ENCODE measurements around the gene SH3PXD2A. TPM values are rescaled to one million over a fixed set of nuclear protein-coding genes. Genes with fewer than 3 reads are reported as not detected.

Gene SH3PXD2A
- total RNA-seq, 1 donor from 2014 or later, result 30.3 TPM

DNA sequence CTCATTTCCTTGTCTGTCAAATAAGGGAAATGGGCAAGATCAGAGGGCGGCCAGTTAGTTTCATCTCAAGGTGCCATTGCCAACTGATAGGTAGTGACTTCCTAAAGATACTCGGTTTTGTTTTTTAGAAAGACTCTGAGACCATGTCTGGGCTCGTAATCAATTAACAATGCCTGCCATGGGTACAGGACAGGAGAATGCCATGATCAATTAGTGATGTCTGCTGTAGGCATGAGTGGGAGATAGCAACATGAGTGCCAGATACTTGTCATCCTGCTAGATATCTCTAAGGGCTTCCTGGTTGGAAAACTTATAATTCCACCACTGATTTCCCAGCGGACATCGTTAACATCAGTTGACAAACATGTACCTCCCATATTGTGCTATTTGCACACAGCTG lies 64.8 kb downstream of the SH3PXD2A start:
- Histone ChIP-seq H3K4me3 (ENCODE audit: low read length in 3 of 3) (no peak overlapping the region), H3K9ac (ENCODE audit: low read depth in 1 of 3, low read length in 3 of 3) (no peak overlapping the region), H3K4me1 (ENCODE audit: control insufficient read depth in 3 of 3, insufficient read depth in 3 of 3, low read length in 3 of 3) (peaks cover 13 to 47% (median 44%) of the 10 kb centered on the region in 3 donors), H3K27ac (ENCODE audit: low read depth, low read length) (no peak overlapping the region), H3K9me3 (ENCODE audit: control insufficient read depth in 3 of 3, low read length in 3 of 3) (no peaks in the 10 kb centered on the region), H3K36me3 (ENCODE audit: control insufficient read depth in 3 of 3, insufficient read depth in 3 of 3, low read length in 3 of 3) (no peaks in the 10 kb centered on the region), H3K27me3 (ENCODE audit: control insufficient read depth in 3 of 3, insufficient read depth in 3 of 3, low read length in 3 of 3) (no peaks in the 10 kb centered on the region)

DNA sequence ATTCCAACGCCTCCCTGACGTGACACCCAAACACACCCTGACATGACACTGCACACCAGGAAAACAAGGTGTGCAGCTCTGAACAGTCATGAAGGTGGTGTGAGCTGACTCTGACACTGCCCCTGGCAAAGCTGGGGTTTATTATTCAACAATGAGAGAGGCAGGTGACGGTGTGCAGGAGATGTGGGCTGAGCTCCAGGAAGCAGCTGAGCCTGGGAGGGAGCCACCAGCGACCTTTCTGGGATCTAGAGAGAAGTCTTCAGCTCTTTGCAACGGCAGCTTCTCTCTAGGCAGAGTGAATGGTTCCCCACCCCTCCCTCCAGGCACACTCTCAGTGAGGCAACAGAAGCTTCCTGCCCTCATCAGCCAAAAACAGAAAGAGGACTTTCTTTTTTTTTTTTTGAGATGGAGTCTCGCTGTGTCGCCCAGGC lies 65.6 kb downstream of the SH3PXD2A start:
- peaks cover 19 to 54% (median 51%) of the 10 kb centered on the region in 3 donors for H3K4me1 ChIP-seq (ENCODE audit: control insufficient read depth in 3 of 3, insufficient read depth in 3 of 3, low read length in 3 of 3)
- no peaks in the 10 kb centered on the region for H3K27me3 ChIP-seq (ENCODE audit: control insufficient read depth in 3 of 3, insufficient read depth in 3 of 3, low read length in 3 of 3)
- no peaks in the 10 kb centered on the region for H3K36me3 ChIP-seq (ENCODE audit: control insufficient read depth in 3 of 3, insufficient read depth in 3 of 3, low read length in 3 of 3)

GRCh38 chr10:103789161-103789560 lies 66.2 kb downstream of the SH3PXD2A start:
- Histone ChIP-seq H3K27me3 (ENCODE audit: control insufficient read depth in 3 of 3, insufficient read depth in 3 of 3, low read length in 3 of 3) (no peaks in the 10 kb centered on the region), H3K4me1 (ENCODE audit: control insufficient read depth in 3 of 3, insufficient read depth in 3 of 3, low read length in 3 of 3) (peaks cover 14 to 54% (median 51%) of the 10 kb centered on the region in 3 donors), H3K9me3 (ENCODE audit: control insufficient read depth in 3 of 3, low read length in 3 of 3) (no peaks in the 10 kb centered on the region), H3K36me3 (ENCODE audit: control insufficient read depth in 3 of 3, insufficient read depth in 3 of 3, low read length in 3 of 3) (no peaks in the 10 kb centered on the region), H3K27ac (ENCODE audit: low read depth, low read length) (no peak overlapping the region), H3K9ac (ENCODE audit: low read depth in 1 of 3, low read length in 3 of 3) (peak overlapping the region in 1 of 3 donors; percentile 40), H3K4me3 (ENCODE audit: low read length in 3 of 3) (no peak overlapping the region)

More for the DNA sequence above, 65.6 kb downstream of the SH3PXD2A start:
- Histone ChIP-seq H3K27ac (ENCODE audit: low read depth, low read length) (no peak overlapping the region), H3K9me3 (ENCODE audit: control insufficient read depth in 3 of 3, low read length in 3 of 3) (no peaks in the 10 kb centered on the region), H3K9ac (ENCODE audit: low read depth in 1 of 3, low read length in 3 of 3) (peak overlapping the region in 1 of 3 donors; percentile 8), H3K4me3 (ENCODE audit: low read length in 3 of 3) (no peak overlapping the region)

- Histone ChIP-seq H3K4me1 (ENCODE audit: control insufficient read depth in 3 of 3, insufficient read depth in 3 of 3, low read length in 3 of 3) (peaks cover 21 to 57% (median 54%) of the 10 kb centered on the region in 3 donors), H3K9ac (ENCODE audit: low read depth in 1 of 3, low read length in 3 of 3) (no peak overlapping the region), H3K4me3 (ENCODE audit: low read length in 3 of 3) (no peak overlapping the region), H3K36me3 (ENCODE audit: control insufficient read depth in 3 of 3, insufficient read depth in 3 of 3, low read length in 3 of 3) (no peaks in the 10 kb centered on the region), H3K27me3 (ENCODE audit: control insufficient read depth in 3 of 3, insufficient read depth in 3 of 3, low read length in 3 of 3) (no peaks in the 10 kb centered on the region), H3K27ac (ENCODE audit: low read depth, low read length) (no peak overlapping the region), H3K9me3 (ENCODE audit: control insufficient read depth in 3 of 3, low read length in 3 of 3) (no peaks in the 10 kb centered on the region)
Observed at GRCh38 chr10:103787331-103787730, 68.0 kb downstream of the SH3PXD2A start.

DNA sequence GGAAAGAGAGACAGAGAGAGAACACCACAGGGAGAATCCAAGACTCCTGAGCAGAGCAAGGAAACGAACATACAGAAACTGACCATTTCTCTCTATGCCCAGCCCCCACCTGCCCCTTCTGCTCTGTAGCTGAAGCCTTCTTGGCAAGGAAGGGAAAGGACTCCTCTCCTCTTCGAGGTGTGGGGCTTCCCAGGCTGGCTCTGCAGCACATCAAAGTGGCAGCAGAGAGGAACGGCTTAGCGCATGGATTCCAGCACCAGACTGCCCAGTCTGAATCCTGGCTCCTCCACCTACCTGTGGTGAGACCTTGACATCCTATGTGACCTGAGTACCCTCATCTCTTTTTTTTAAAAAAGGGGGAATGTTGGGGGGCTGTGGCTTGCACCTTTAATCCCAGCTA lies 69.4 kb downstream of the SH3PXD2A start:
- H3K4me1 ChIP-seq (ENCODE audit: control insufficient read depth in 3 of 3, insufficient read depth in 3 of 3, low read length in 3 of 3), result peaks cover 25 to 65% (median 57%) of the 10 kb centered on the region in 3 donors
- no peak overlapping the region for H3K27ac ChIP-seq (ENCODE audit: low read depth, low read length)
- no peak overlapping the region for H3K9ac ChIP-seq (ENCODE audit: low read depth in 1 of 3, low read length in 3 of 3)
- no peak overlapping the region for H3K4me3 ChIP-seq (ENCODE audit: low read length in 3 of 3)
- H3K36me3 ChIP-seq (ENCODE audit: control insufficient read depth in 3 of 3, insufficient read depth in 3 of 3, low read length in 3 of 3), result no peaks in the 10 kb centered on the region
- H3K9me3 ChIP-seq (ENCODE audit: control insufficient read depth in 3 of 3, low read length in 3 of 3), result no peaks in the 10 kb centered on the region
- no peaks in the 10 kb centered on the region for H3K27me3 ChIP-seq (ENCODE audit: control insufficient read depth in 3 of 3, insufficient read depth in 3 of 3, low read length in 3 of 3)

DNA sequence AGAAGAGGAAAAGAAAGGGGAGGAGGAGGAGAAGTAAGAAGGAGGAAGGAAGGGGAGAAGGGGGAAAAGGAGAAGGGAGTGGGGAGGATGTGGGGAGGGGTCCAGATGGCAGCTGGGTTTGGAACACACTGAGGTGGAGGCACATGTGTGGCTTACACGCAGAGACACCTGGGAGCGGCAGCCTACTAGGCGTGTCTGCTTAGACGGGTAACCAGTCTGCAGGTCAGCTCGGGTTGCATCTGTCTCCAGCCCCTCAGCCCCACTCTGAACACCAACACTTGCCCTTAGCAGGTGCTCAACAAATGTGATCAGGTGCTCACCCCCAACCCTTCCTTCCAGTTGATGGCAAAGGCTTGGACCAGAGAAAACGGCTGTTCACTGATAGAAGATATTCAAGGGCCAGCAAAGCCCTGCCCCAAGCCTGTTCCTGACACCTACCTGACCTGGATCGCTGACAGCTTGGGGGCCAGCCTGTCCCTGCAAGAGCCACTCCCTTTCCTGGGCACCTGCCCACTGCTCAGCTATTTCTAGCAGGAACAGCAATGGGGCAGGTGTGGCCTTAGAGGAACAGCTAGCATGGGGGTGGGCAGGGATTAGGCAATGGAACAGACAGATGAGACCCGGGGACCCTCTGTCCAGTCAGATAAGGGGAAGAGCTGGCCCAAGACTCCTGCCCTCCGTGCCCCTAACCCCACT lies 70.5 kb downstream of the SH3PXD2A start:
- Histone ChIP-seq H3K27ac (ENCODE audit: low read depth, low read length) (no peak overlapping the region), H3K9ac (ENCODE audit: low read depth in 1 of 3, low read length in 3 of 3) (no peak overlapping the region), H3K4me3 (ENCODE audit: low read length in 3 of 3) (no peak overlapping the region), H3K36me3 (ENCODE audit: control insufficient read depth in 3 of 3, insufficient read depth in 3 of 3, low read length in 3 of 3) (no peaks in the 10 kb centered on the region), H3K4me1 (ENCODE audit: control insufficient read depth in 3 of 3, insufficient read depth in 3 of 3, low read length in 3 of 3) (peaks cover 36 to 75% (median 68%) of the 10 kb centered on the region in 3 donors), H3K27me3 (ENCODE audit: control insufficient read depth in 3 of 3, insufficient read depth in 3 of 3, low read length in 3 of 3) (no peaks in the 10 kb centered on the region), H3K9me3 (ENCODE audit: control insufficient read depth in 3 of 3, low read length in 3 of 3) (no peaks in the 10 kb centered on the region)

GRCh38 chr10:103784089-103784488 lies 71.3 kb downstream of the SH3PXD2A start:
- H3K9ac ChIP-seq (ENCODE audit: low read depth in 1 of 3, low read length in 3 of 3), result no peak overlapping the region
- H3K9me3 ChIP-seq (ENCODE audit: control insufficient read depth in 3 of 3, low read length in 3 of 3), result no peaks in the 10 kb centered on the region
- H3K27me3 ChIP-seq (ENCODE audit: control insufficient read depth in 3 of 3, insufficient read depth in 3 of 3, low read length in 3 of 3), result no peaks in the 10 kb centered on the region
- peaks cover 43 to 75% (median 70%) of the 10 kb centered on the region in 3 donors for H3K4me1 ChIP-seq (ENCODE audit: control insufficient read depth in 3 of 3, insufficient read depth in 3 of 3, low read length in 3 of 3)
- H3K36me3 ChIP-seq (ENCODE audit: control insufficient read depth in 3 of 3, insufficient read depth in 3 of 3, low read length in 3 of 3), result no peaks in the 10 kb centered on the region
- H3K4me3 ChIP-seq (ENCODE audit: low read length in 3 of 3), result no peak overlapping the region
- H3K27ac ChIP-seq (ENCODE audit: low read depth, low read length), result no peak overlapping the region

DNA sequence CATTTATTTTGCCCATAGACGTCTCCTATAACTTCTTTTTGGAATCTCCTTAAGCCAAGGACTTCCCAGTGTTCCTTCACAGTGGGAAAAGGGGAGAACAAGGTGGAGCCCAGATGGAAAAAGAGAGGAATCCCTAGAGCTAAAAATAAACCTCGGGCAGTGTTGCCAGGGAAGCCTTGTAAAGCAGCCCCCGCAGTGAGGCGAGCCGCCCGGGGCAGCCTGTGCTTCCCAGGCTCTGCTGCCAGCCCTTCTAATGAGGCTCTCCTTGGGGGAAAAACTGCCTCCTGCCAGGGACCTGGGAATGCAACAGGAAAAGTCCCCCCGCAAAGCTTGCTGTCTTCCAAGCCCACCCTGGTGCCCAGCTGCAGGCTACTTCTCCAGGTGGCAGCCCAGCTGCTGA lies 71.7 kb downstream of the SH3PXD2A start:
- Histone ChIP-seq H3K27ac (ENCODE audit: low read depth, low read length) (no peak overlapping the region), H3K36me3 (ENCODE audit: control insufficient read depth in 3 of 3, insufficient read depth in 3 of 3, low read length in 3 of 3) (no peaks in the 10 kb centered on the region), H3K4me3 (ENCODE audit: low read length in 3 of 3) (no peak overlapping the region), H3K9ac (ENCODE audit: low read depth in 1 of 3, low read length in 3 of 3) (no peak overlapping the region), H3K4me1 (ENCODE audit: control insufficient read depth in 3 of 3, insufficient read depth in 3 of 3, low read length in 3 of 3) (peaks cover 46 to 79% (median 70%) of the 10 kb centered on the region in 3 donors), H3K27me3 (ENCODE audit: control insufficient read depth in 3 of 3, insufficient read depth in 3 of 3, low read length in 3 of 3) (no peaks in the 10 kb centered on the region), H3K9me3 (ENCODE audit: control insufficient read depth in 3 of 3, low read length in 3 of 3) (no peaks in the 10 kb centered on the region)

DNA sequence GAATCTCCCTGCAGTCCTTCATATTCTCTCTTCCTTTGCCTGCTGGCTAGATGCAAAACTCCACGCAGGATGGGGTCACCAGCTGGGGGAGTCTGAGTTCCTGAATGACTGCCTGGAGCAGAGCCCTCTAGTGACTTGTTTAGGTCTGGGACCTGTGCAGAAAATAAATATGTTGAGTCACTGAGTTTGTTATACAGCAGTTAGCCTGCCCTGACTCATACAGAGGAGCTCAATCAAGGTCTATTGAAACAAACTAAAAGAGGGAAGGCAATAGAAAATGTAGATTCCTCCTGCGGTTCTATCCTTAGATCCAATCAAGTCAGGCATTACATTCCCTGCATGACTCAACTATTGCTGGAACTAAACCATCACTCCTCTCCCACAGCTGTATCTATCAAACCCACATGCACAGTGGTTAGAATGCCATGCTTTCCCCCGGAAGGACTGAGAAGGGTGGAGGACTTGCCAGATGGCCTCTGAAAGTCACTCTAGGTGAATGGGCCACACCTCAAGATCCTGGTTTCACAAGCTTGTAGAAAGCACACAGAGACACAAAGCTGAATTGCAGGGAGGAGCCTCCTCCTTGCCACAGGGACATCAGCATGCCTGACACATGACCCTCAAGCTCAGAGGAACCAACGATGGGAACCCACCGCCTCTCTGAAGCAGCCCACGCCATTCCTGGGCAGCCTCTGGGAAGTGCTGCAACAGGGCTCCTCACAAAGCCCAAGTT lies 73.9 kb downstream of the SH3PXD2A start:
- no peaks in the 10 kb centered on the region for H3K27me3 ChIP-seq (ENCODE audit: control insufficient read depth in 3 of 3, insufficient read depth in 3 of 3, low read length in 3 of 3)
- H3K4me3 ChIP-seq (ENCODE audit: low read length in 3 of 3), result no peak overlapping the region
- no peaks in the 10 kb centered on the region for H3K36me3 ChIP-seq (ENCODE audit: control insufficient read depth in 3 of 3, insufficient read depth in 3 of 3, low read length in 3 of 3)
- no peak overlapping the region for H3K9ac ChIP-seq (ENCODE audit: low read depth in 1 of 3, low read length in 3 of 3)
- no peaks in the 10 kb centered on the region for H3K9me3 ChIP-seq (ENCODE audit: control insufficient read depth in 3 of 3, low read length in 3 of 3)
- peaks cover 51 to 91% (median 82%) of the 10 kb centered on the region in 3 donors for H3K4me1 ChIP-seq (ENCODE audit: control insufficient read depth in 3 of 3, insufficient read depth in 3 of 3, low read length in 3 of 3)
- no peak overlapping the region for H3K27ac ChIP-seq (ENCODE audit: low read depth, low read length)
